Measurements from ENCODE around the gene CYP4F2.
"Not testable (repeated sequence)": the region's sequence is repeated elsewhere in the genome, so short reads cannot be mapped to it uniquely, and the experiment has no call there.

Gene CYP4F2

GRCh38 chr19:15899561-15899960 is 1.7 kb upstream of the CYP4F2 start:
- DNase-seq (ENCODE audit: low spot score): not testable (repeated sequence)

DNA sequence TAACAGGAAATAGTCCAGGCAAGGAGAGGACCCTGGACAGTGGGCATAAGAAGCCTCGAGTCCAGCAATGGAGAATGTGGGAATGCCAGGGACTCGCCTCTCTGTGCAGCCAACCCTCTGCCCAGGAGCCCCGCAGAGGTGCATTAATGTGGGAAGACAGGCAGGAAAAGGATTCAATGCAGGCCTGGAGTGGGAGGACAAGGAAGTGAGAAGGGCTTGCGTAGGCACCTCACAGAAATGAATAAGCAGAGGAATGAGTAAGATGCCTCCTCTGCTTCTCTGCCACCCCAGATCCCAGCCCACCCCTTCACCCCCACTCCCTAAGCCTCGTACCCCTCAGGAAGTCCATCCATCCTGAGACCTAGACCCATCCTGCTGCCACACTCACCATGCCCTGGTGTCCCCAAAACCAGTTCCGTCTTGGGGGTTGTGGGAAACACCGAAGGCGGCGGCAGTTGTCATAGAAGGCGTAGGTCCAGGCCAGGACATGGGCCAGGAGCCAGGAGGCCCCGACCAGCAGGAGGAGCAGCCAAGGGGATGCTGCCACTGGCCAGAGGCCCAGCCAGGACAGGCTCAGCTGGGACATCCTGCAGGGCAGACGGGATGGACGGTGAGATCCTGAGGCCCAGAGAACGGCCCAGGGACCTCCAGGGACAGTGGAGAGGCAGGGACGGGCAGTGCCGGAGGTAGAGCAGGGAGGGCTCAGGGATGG is 692 bp downstream of the CYP4F2 start:
- no peak for DNase-seq (ENCODE audit: low spot score)

GRCh38 chr19:15895876-15896430 is 1.9 kb downstream of the CYP4F2 start:
- DNase-seq (ENCODE audit: low spot score): no peak

GRCh38 chr19:15894359-15894758 is 3.5 kb downstream of the CYP4F2 start:
- DNase-seq (ENCODE audit: low spot score): no peak

- no peak for DNase-seq (ENCODE audit: low spot score)
Measured at GRCh38 chr19:15893477-15893876, 4.4 kb downstream of the CYP4F2 start.

- no peak for DNase-seq (ENCODE audit: low spot score)
Measured at GRCh38 chr19:15892012-15892411, 5.9 kb downstream of the CYP4F2 start.

DNA sequence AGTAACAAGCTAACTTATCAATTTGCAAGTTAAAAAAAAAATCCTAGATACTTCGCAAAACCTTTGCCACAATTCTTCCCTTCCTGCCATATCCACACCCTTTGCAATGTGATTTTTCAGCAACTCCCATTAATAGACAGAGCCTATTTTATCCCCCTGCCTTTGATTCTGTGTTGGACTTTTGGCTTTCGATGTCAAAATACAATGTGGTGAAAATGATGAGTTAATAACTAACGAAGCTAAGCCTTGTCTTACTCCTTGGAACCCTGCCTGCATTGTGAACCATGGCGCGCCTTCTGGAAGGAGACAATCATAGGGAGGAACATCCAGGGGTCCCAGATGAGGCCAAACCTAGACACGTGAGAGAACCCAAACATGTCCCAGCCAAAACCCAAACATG is 6.4 kb downstream of the CYP4F2 start:
- DNase-seq (ENCODE audit: low spot score): no peak

- DNase-seq (ENCODE audit: low spot score): not testable (repeated sequence)
Measured at GRCh38 chr19:15889339-15889738, 8.5 kb downstream of the CYP4F2 start.

DNA sequence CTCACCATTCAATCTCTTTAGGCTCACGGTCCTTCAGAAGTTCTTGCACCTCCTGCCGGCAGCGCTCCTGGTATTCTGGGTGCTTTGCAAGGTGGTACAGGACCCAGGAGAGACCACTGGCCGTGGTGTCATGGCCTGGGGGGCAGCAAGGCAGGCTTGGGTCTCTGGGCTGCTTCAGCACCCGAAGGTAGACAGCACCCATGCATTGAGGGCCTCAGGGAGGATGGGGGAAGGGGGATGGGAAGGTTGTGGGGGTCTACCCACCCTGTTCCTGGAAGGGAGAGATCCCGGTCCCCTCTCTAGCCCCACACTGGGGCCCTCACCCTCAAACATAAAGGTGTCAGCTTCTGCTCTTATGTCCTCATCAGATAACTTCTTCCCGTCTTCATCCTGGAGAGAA is 12.0 kb downstream of the CYP4F2 start:
- no peak for DNase-seq (ENCODE audit: low spot score)

DNA sequence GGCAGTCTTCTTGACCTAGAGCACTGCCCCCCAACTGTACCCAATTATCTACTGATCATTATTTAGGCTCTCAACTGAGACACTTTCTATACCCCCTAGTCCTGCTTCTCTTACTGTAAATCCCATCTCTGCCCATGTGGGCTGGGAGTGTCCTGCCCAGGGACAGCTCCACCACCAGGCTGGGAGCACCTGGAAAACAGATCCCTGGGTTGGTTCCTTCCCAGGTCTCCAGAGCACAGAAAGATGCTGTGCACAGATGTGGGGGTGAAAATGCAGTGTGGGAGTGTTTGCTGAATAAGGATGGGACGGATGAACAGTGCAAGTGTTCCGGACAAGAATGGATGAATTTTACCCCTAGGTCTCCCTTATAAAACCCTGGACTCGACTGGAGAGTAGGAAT is 12.7 kb downstream of the CYP4F2 start:
- DNase-seq (ENCODE audit: low spot score): no peak

GRCh38 chr19:15883329-15883728 is 14.5 kb downstream of the CYP4F2 start:
- DNase-seq (ENCODE audit: low spot score): not testable (repeated sequence)

DNA sequence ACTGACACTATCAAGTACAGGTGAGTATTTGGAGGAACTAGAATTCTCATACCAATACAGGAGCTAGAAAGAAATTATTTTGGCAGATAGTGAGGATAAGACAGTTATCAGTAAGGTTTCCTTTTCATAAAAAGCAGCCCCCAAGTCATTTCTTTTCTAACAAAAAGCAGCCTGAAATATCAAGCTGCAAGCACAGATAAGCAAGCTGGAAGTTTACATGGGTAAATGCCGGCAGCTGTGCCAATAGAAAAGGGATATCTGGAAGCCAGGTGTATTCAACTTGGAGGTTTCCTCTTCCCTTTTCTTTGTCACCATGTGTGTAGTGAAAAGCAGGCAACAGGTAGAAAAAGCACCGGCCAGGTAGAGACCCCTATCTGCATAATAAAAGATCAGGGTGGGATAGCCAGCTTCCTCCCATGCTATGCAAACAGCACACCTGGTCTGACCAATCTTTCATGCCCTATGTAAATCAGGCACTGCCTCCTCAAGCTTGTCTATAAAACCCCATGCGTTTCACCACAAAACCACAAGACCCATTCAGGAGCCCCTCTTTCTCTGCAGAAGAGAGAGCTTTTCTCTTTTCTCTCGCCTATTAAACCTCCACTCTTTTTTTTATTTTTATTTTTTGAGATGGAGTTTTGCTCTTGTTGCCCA is 22.9 kb downstream of the CYP4F2 start:
- no peak for DNase-seq (ENCODE audit: low spot score)

DNA sequence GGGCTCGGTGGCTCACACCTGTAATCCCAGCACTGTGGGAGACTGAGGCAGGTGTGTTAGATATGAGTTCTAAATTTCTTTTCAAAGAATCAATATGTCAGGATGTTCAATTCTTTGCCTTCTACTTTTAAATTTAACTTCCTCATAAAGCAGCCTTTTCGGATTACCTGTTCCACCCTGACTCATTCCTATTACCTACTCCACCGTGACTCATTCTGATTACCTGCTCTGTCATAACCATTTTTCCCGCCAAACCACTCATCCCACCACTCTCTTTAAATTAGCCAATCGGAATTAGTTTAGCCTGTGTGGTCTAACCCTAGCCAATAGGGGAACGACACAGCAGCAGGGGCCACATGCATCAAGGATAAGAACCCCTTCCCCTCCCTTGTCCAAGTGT is 24.1 kb downstream of the CYP4F2 start:
- DNase-seq (ENCODE audit: low spot score): not testable (repeated sequence)

DNA sequence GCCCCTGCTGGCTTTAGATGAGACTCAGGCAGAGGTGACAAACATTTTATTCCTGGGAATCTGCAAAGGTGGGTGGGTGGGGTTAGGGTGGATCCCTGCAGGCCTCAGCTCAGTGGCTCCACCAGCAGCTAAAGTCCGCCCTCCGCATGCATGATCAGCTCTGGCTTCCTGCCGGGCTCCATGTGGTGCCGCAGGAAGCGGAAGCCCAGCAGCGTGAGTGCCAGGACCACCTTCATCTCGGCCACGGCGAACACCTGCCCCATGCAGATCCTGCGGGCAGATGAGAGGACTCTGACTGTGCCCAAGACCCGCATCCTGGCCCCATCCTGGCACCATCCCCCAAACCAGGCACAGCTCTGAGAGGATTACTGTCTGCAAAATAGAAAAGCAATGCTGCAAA is 26.3 kb downstream of the CYP4F2 start:
- no peak for DNase-seq (ENCODE audit: low spot score)

- no peak for DNase-seq (ENCODE audit: low spot score)
Measured at GRCh38 chr19:15869873-15870272, 28.0 kb downstream of the CYP4F2 start.

- peak; percentile 45 for DNase-seq (ENCODE audit: low spot score)
Measured at GRCh38 chr19:15869109-15869555, 28.7 kb downstream of the CYP4F2 start.

DNA sequence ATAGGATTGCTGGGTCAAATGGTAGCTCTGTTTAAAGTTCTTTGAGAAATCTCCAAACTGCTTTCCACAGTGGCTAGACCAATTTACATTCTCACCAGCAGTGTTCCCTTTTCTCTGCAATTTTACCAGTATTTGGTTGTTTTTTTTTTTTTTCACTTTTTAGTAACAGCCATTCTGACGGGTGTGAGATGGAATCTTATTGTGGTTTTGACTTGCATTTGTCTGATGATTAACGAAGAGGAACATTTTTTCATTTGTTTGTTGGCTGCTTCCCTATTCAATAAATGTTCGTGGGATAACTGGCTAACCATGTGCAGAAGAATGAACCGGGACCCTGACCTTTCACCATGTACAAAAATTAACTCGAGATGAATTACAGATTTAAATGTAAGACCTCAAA is 31.2 kb downstream of the CYP4F2 start:
- DNase-seq (ENCODE audit: low spot score): no peak

GRCh38 chr19:15864824-15865223 is 33.0 kb downstream of the CYP4F2 start:
- no peak for DNase-seq (ENCODE audit: low spot score)

DNA sequence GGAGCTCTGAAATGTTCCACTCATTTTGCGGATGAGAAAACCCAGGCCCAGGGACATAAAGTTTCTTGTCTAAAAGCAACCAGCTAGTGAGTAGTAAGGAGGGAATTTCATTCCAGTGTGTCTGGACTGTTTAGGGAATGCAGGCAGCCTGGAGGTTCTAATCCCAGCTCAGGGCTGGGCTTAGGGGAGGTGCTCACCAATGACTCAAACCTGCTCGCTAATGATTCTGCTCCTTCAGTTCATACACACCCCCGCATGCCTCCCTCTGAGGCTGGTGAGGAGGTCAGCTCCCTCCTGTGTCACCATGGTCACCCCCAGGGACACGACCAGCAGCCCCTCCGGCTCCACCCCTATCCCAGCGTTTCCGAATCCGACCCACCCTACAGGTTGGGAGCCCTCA is 34.6 kb downstream of the CYP4F2 start:
- DNase-seq (ENCODE audit: low spot score): no peak

- no peak for DNase-seq (ENCODE audit: low spot score)
Measured at GRCh38 chr19:15862444-15862843, 35.4 kb downstream of the CYP4F2 start.

- DNase-seq (ENCODE audit: low spot score): no peak
Measured at GRCh38 chr19:15860522-15860921, 37.4 kb downstream of the CYP4F2 start.

- DNase-seq (ENCODE audit: low spot score): no peak
Measured at GRCh38 chr19:15859187-15859586, 38.7 kb downstream of the CYP4F2 start.

DNA sequence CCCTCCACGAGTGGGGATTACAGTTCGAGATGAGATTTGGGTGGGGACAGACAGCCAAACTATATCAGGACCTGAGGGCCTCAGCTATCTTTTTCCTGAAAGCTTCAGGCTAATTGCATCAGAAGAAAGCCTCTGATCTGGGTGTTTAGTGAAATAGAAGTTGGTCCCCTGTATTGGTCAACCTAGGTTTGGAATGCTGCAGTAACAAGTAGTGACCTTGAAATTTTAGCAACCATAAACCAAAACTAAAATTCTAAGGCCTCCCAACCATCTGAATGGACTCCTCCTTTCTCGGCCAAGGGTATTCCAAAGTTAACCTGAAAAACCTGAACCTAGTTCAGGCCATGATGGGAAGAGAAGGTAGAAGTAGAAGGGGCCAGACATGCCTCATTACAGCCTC is 47.5 kb downstream of the CYP4F2 start:
- no peak for DNase-seq (ENCODE audit: low spot score)

DNA sequence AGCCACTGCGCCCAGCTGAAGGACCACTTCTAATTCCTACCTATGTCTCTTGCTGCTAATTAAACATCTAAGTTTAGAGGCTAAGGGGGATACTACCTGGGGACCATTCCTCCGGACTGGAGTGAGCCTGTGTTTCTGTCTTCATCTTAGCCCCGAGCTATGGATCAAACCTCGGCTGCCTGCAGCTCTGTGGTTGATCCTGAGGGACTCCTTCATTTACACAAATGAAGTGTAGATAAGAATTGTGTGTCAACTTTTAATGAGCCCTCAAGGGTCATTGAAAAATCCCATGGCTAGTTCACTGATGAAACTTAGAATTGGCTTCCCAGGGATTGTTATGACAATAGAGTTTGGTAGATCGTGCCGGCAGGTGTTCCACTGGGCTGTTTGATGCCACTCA is 51.0 kb downstream of the CYP4F2 start:
- DNase-seq (ENCODE audit: low spot score): no peak
